LoVo (cell line): Measurements from ENCODE around the gene CENPV.
"Not testable (repeated sequence)": the region's sequence is repeated elsewhere in the genome, so short reads cannot be mapped to it uniquely, and the experiment has no call there.

Experiments used
- DNase-seq: peaks from one replicate; pipeline ENCODE4 v3.0.0-alpha.2; 2016; ENCODE audit warnings: low spot score

The CENPV gene

DNA sequence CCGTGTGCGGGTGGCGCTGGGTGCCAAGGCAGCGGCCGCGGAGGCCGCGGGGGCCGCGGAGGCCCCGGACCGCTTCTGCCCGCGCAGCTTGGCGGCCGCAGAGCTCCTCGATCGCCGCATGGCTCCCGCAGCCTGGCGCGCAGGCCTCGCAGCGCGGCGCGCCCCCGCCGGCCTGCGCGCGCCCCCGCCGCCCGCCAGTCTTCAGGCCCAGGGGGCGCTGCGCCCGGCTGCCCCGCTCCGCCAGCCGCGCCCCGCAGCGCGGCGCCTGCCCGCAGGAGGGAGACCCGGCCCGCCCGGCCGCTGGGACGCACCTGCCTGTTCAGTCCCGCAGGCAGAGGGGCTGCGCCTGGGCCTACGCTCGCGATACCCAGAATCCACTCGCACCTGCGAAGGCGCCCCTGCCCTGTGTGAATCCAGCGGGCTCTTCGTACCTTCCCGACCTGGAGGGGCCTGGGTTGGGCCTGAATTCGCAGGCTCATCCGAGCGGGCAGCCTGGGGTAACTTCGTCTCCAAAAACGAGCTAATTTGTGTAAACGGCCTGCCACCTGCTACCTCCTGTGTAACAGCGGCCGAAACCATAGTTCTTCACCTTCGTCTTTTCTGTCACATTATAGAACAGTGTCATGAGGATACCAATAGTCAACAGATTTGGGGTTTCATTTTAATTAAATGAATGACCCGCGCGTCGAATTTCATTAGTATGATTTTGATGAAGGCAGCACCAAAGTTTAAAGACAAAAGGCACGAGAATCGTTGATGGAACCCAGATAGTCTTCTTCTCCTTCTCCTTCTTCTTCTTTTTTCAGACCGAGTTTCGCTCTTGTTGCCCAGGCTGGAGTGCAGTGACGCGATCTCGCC lies at the start of gene CENPV:
Gene CENPV (minus strand): TSS at position 153 of the 858 bp plus-strand sequence. CDS start 33 bp downstream, at position 120.
- peak; percentile 78 for DNase-seq

- DNase-seq = no peak
These were observed 45.3 kb upstream of the CENPV start for GRCh38 chr17:16398270-16399267.

GRCh38 chr17:16396693-16397092 lies 43.4 kb upstream of the CENPV start:
- DNase-seq = not testable (repeated sequence)

- DNase-seq = not testable (repeated sequence)
These were observed 42.6 kb upstream of the CENPV start for GRCh38 chr17:16395887-16396286.

GRCh38 chr17:16392491-16392890 lies 39.2 kb upstream of the CENPV start:
- not testable (repeated sequence) for DNase-seq

DNA sequence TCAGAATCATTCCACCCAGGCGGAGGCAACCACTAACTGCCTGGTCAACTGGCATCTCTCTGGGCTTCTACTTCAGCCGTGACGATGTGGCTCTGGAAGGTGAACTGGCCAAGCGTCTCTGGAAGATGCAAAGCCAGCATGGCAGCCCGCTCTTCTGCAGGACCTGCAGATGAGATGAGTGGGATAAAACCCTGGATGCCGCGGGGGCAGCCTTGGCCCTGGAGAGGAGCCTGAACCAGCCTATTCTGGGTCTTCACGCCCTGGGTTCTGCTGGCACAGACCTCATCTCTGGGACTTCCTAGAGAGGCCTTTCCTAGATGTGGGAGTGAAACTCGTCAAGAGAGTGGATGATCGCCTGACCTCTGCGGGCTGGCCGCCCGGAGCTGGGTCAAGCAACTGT lies 38.2 kb upstream of the CENPV start:
- DNase-seq = no peak

DNA sequence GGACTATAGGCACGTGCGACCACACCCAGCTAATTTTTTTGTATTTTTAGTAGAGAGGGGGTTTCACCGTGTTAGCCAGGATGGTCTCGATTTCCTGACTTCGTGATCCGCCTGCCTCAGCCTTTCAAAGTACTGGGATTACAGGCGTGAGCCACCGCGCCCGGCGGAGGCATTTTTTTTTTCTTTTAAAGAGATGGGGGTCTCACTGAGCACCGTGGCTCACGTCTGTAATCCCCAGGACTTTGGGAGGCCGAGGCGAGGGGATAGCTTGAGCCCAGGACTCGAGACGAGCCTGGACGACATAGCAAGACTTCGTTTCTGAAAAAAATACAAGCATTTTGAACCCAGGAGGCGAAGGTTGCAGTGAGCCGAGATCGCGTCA lies 32.8 kb upstream of the CENPV start:
- DNase-seq = not testable (repeated sequence)

- no peak for DNase-seq
These were observed 31.3 kb upstream of the CENPV start for GRCh38 chr17:16384557-16384956.

DNA sequence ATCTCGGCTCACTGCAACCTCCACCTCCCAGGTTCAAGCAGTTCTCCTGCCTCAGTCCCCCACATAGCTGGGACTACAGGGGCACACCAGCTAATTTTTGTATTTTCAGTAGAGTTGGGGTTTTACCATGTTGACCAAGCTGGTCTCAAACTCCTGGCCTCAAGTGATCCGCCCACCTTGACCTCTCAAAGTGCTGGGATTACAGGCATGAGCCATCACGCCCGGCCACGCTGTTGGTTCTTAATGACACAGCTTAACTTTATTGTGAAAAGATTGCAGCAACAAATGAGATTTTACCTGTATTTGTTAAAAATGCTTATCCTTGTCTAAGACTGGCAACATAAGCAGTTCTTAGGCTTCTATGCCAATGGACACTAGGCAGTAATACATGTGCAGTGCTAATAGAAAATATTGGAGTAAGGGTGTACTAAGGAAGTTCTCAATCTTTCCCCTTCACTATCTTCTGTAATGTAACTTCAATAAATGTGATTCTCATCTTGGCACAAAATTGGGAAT lies 30.6 kb upstream of the CENPV start:
- no peak for DNase-seq

- no peak for DNase-seq
These were observed 29.9 kb upstream of the CENPV start for GRCh38 chr17:16383216-16383615.

DNA sequence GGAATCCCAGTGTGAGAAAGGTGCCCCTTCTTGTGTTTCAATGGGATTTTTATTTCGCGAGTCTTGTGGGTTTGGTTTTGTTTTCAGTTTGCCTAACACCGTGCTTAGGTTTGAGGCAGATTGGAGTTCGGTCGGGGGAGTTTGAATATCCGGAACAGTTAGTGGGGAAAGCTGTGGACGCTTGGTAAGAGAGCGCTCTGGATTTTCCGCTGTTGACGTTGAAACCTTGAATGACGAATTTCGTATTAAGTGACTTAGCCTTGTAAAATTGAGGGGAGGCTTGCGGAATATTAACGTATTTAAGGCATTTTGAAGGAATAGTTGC lies 28.2 kb upstream of the CENPV start:
- no peak for DNase-seq

DNA sequence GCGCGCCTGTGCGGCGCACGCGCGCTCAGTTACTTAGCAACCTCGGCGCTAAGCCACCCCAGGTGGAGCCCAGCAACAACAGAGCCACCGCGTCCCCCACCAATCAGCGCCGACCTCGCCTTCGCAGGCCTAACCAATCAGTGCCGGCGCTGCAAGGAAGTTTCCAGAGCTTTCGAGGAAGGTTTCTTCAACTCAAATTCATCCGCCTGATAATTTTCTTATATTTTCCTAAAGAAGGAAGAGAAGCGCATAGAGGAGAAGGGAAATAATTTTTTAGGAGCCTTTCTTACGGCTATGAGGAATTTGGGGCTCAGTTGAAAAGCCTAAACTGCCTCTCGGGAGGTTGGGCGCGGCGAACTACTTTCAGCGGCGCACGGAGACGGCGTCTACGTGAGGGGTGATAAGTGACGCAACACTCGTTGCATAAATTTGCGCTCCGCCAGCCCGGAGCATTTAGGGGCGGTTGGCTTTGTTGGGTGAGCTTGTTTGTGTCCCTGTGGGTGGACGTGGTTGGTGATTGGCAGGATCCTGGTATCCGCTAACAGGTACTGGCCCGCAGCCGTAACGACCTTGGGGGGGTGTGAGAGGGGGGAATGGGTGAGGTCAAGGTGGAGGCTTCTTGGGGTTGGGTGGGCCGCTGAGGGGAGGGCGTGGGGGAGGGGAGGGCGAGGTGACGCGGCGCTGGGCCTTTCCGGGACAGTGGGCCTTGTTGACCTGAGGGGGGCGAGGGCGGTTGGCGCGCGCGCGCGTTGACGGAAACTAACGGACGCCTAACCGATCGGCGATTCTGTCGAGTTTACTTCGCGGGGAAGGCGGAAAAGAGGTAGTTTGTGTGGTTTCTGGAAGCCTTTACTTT lies 27.6 kb upstream of the CENPV start, which contains the start of gene UBB:
Gene UBB (plus strand): TSS at position 452 of the 856 bp plus-strand sequence. CDS start 817 bp downstream, outside the sequence.
- DNase-seq = peak; percentile 95

- no peak for DNase-seq
These were observed 26.4 kb upstream of the CENPV start for GRCh38 chr17:16379654-16380053.

DNA sequence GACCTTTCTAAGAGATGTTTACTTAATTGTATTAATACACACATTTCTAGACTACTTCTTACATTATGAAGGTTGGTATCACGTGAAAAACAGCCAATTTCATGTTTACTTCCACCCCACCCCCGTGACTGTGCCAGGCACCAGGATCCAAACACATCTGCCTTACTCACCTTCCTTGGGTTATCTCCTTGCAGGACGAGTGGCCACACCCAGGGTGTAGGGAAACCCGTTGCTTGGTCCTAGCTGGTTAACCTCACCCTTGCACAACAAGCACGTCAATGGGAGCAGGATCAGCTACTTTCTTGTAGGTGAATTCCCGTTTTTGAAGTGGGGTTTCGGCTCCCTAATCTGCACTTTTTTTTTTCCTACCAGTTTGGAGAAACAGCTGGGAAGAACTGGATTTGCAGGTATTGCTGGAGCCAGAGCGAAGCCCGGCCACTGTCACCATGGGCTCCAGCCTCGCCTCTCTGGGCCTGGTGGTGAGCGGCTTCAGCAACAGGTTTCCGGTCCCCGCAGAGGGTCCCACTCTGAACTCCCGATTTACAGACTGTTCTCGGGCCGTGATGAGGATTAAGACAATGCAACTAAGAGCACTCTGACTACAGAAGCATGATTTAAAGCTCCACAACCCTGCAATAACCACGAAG lies 25.5 kb upstream of the CENPV start:
- DNase-seq = peak; percentile 49

GRCh38 chr17:16377941-16378341 lies 24.7 kb upstream of the CENPV start:
- DNase-seq = no peak

GRCh38 chr17:16374146-16374938 lies 21.1 kb upstream of the CENPV start:
- DNase-seq = peak; percentile 34

- no peak for DNase-seq
These were observed 18.5 kb upstream of the CENPV start for GRCh38 chr17:16371742-16372141.

DNA sequence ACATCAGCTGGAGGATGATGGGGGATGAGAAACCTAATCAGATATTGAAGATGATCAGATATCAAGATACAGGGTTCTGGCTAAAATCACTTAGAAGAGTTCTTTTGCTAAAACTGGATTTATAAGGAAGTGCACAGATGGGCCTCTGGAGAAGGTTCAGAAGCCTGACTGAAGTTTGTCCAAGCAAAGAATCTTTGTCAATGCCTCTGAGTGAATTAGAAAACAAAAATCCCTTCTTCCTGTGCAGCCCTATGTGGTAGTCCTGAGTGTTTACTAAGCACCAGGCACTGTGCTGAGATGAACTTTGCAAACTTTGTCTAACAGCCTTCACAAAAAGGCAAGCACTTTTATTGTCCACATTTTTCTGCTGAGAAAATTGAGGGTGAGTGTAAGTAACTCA lies 11.4 kb upstream of the CENPV start:
- DNase-seq = no peak

- peak; percentile 72 for DNase-seq
These were observed 10.7 kb upstream of the CENPV start for GRCh38 chr17:16363749-16364536.
